Activated CD4-positive, CD25-positive, alpha-beta regulatory T cell (primary cell): Measurements from ENCODE around the gene ANKFY1.

Source experiments
- DNase-seq, 4 experiments: peaks; one replicate each; lab custom pipeline; 2025; lab: John Stamatoyannopoulos, UW

The ANKFY1 gene

GRCh38 chr17:4263282-4264215 is at the start of gene ANKFY1:
Gene ANKFY1 (minus strand): TSS chr17:4263979. CDS start chr17:4263941, 38 bp downstream.
- DNase-seq, result peak; percentile 92 to 98 (median 94)

- no peak for DNase-seq
Observed at GRCh38 chr17:4310354-4311060, 46.7 kb upstream of the ANKFY1 start.

- no peak for DNase-seq
Observed at GRCh38 chr17:4309897-4310296, 46.1 kb upstream of the ANKFY1 start.

- DNase-seq, result no peak
Observed at GRCh38 chr17:4307179-4307930, 43.6 kb upstream of the ANKFY1 start.

GRCh38 chr17:4305224-4305623 is 41.4 kb upstream of the ANKFY1 start:
- no peak for DNase-seq

GRCh38 chr17:4304417-4305027 is 40.7 kb upstream of the ANKFY1 start:
- DNase-seq, result peak; percentile 9 to 21 (median 15)

- DNase-seq, result no peak
Observed at GRCh38 chr17:4301066-4301465, 37.3 kb upstream of the ANKFY1 start.

GRCh38 chr17:4297351-4297750 is 33.6 kb upstream of the ANKFY1 start:
- no peak for DNase-seq

- DNase-seq, result no peak
Observed at GRCh38 chr17:4295686-4296085, 31.9 kb upstream of the ANKFY1 start.

GRCh38 chr17:4293572-4293971 is 29.8 kb upstream of the ANKFY1 start:
- no peak for DNase-seq

GRCh38 chr17:4287710-4288109 is 23.9 kb upstream of the ANKFY1 start:
- DNase-seq, result no peak

- no peak for DNase-seq
Observed at GRCh38 chr17:4276514-4276913, 12.7 kb upstream of the ANKFY1 start.

GRCh38 chr17:4272972-4273368 is 9.2 kb upstream of the ANKFY1 start:
- DNase-seq, result no peak

GRCh38 chr17:4272213-4272971 is 8.6 kb upstream of the ANKFY1 start:
- no peak for DNase-seq

- DNase-seq, result no peak
Observed at GRCh38 chr17:4270736-4271135, 7.0 kb upstream of the ANKFY1 start.

GRCh38 chr17:4269915-4270314 is 6.1 kb upstream of the ANKFY1 start:
- no peak for DNase-seq

GRCh38 chr17:4267402-4267801 is 3.6 kb upstream of the ANKFY1 start:
- no peak for DNase-seq

- DNase-seq, result no peak
Observed at GRCh38 chr17:4266550-4266949, 2.8 kb upstream of the ANKFY1 start.

- no peak for DNase-seq
Observed at GRCh38 chr17:4262703-4263102, 1.1 kb downstream of the ANKFY1 start.

- DNase-seq, result no peak
Observed at GRCh38 chr17:4261452-4261851, 2.3 kb downstream of the ANKFY1 start.

GRCh38 chr17:4258867-4259266 is 4.9 kb downstream of the ANKFY1 start:
- no peak for DNase-seq
